HG02588 (cell line): ENCODE results near the gene MUC6.

Experiments used
- ATAC-seq: cut with Tn5 transposase; IDR thresholded peaks from one replicate; pipeline ENCODE4 v1.9.1; 2021; ENCODE audit warnings: mild to moderate bottlenecking, moderate library complexity; ENCODE audit not compliant: unreplicated experiment

MUC6 gene

DNA sequence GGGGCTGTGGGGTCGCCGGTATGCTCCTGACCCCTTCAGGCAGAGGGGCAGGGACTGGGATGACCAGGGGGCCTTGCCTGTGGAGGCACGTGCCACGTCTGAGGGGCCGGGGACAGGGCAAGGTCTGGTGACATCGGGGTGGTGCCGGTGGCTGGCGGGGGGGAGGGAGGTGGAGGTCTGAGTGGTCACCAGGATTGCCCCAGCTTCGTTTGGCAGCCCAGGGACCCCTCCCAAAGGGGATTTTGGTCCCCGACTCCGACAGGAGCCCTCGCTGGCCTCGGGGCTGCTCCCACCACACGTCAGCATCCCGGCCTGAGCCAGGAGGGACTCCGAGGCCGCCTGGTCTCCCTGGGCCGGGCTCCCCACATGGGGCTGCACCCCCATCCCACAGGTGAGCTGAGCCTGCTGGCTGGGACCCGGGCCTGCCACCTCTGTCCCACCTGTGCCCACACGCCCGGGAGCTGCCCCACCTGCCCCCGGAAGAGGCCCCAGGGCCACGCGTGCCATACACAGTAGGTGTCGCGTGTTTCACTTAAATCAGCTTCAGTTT, 1.1 kb upstream of the MUC6 start:
- no peak for ATAC-seq

DNA sequence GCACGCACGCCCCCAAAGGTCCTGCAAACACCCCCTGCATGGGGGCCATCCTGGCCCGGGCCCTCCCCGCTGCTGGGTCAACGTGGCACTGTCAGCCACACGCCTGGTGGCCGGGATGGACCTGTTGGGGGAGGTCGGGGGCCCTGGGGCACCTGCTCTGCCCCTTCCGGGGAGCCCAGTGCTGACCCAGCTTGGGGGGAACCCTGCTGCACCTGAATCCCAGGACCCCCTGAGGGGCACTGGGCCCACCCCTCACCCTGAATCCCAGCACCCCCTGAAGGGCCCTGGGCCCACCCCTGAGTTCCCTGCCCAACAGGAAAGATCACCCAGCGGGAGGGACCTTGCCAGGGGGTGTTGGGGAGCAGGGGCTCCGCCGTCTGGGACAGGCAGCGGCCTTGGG, 413 bp upstream of the MUC6 start:
- no peak for ATAC-seq

DNA sequence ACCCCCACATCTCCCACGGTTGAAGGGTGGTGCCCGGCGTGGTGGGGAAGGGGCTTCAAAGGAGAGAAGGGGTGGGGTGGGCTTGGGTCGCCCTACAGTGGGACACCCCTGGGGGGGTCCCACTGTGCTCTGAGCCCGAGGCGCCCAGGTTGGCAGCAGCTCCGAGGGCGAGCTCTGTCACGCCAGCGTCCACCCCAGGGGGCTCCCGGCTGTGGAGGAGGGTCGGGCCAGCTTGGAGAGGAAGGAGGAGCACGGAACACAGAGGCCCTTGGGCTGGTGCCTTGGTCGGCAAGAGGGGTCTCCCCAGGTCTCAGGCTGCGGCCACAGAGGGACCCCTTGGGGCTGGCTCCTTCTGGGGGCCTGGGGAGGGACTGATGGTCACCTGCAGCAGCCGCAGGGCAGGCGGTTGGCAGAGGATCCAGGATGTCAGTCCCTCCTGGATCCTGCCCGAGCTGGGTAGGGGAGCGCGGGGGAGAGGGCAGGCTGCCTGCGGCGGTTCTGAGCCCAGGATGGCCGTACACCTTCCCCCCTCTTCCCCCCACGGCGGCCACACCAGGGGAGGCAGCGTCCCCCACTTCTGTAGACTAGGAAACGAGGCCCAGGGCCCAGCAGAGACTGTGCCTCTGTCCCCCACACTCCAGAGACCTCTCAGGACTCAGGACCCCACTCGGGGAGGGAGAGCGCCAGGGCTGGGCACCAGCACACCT, 788 bp downstream of the MUC6 start:
- ATAC-seq: no peak

DNA sequence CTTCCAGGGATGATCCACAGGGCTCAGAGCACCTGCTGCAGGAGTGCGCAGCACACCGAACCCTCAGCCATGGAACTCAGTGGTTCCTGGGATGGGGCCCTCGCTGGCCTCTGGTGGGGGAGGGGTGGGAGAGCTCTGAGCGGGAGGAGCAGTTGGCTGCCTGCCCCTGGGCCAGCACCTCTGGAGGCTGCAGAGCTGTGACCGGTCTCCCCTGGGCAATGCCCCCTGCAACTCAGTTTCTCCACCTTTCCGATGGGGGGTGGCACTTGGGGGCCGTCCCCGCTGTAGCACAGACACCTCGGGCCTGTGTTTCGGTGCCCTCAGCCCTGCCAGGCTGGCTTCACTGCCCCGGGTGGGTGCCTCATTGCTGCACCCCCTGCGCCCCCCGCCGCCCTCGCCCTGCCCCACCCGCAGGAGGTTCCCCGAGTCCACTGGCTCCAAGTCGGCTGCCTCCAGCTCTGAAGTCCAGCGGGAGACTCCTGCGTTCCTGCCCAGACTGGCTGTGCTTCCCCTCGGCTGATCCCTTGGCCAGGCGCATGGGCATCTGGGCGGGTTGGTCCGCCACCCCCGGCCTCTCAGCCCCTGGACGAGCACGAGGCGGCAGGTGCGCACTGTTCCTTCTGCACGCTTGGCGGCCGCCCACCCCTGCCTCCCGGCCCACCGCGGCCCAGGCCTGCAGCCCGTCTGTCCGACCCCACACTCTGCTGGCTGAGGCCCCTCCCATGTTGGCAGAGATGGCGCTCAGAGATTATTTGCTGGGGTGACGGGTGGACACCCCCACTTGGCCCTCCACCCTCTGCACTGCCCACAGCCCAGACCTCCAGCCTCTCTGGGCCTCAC, 1.8 kb downstream of the MUC6 start:
- ATAC-seq: no peak

DNA sequence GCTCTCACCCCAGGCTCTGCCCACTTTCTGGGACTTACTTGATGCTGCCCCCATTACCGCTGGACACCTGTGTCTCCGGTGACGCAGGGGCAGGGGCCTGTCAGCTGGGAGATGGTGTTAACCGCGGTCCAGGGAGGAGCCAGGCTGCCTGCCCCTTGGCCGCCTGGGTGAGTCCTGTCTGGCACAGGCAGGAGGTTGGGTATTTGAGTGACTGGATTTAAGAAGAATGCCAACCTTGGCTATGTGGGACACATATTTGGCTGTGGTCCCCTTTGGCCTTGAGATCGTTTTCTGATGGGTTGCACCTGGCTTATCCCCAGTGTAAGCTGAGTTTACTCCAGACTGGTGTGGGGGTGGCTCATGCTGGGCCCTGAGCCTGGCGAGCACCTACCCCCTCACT, 2.5 kb downstream of the MUC6 start:
- ATAC-seq: no peak

DNA sequence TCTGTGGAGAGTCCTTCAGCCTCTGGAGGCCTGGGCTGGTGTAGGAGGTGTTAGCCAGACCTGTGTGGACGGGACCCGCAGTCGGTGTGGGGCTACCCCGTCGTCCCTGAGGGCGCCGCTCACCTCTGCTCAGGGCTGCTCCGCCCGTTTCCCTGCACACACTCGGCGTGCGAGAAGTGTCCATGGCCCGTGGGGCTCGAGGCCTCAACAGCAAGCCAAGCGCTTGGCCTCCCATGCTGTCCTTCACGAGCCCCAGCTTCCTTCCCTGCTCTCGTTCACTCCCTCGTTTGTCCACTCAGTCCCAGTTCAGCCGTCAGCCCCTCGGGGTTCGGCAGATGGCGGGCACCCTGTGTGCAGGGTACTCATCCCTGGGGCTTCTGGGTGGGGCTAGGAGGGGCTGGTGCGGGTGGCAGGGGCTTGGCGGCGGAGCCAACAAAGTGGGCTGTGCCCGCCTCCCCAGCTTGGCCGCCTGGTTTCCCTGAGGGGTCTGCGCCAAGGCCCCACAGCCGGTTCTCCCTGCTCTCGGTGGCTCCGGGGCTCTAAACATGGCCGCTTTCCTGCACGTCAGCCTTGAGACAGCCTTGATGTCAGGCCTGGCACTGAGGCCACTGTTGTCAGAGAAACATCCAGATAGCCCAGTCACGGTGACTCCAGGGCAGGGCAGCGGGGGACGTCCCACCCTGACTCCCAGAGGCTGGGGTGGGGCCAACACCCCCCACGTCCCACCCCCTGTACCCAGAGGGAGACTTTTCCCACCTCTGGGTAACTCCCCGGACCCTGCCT, 3.3 kb downstream of the MUC6 start:
- ATAC-seq: no peak

DNA sequence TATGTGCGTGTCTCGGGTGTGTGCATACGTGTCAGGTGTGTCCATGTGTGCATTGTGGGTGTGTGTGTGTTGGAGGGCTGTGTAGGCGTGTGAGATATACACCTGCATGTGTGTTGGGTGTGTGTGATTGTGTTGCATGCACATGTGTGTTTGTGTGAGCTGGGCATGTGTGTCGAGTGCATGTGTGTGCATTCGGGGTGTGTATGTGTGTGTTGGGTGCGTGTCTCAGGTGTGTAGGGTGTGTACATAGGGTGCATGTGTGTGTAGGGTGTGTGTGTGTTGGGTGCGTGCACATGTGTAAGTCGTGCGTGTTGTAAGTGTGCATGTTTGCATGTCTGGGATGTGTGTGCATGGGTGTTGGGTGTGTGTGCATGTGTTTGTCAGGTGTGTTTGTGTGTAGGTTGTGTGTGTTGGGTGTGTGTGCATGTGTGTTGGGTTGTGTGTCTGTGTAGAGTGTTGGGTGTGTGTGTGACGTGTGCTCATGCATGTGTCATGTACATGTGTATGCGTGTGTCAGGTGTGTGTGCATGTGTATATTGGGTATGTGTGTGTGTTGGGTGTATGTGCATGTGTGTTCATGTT, 4.1 kb downstream of the MUC6 start:
- ATAC-seq: no peak

DNA sequence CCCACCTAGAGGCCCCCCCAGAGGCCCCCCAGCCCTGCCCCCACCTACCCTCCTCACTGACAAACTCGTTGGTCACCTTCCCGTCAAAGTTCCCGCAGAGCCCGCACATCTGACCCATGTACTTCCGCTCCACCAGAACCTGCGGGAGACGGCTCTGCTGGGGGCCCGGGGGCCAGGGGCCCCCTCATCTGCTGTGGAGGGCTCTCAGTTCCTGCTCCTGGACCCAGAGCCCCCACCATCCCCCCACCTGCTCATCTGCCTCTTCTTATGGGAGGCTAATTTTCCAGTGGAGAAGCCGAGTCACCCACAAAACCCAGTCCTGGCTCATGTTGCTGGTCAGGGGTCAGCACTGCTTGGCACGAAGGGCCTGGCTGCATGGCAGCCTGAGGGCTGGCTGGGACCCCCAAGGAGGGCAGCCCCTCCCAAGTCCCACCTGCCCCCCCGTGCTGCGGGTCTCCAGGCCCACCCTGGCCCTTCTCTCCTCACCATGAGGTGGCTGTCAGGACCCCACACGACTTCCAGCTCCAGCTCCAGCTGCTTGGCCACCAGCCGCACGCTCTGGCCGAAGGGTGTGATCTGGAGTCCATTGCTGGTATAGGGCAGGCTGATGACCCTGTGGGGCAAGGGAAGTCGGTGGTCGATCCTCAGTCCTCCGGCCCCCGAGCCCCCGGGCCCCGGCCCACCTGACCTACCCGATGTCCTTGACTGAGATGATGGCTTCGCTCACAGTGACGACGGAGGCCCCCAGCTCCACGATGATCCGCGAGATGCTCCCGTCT, 5.2 kb downstream of the MUC6 start:
- ATAC-seq: no peak

DNA sequence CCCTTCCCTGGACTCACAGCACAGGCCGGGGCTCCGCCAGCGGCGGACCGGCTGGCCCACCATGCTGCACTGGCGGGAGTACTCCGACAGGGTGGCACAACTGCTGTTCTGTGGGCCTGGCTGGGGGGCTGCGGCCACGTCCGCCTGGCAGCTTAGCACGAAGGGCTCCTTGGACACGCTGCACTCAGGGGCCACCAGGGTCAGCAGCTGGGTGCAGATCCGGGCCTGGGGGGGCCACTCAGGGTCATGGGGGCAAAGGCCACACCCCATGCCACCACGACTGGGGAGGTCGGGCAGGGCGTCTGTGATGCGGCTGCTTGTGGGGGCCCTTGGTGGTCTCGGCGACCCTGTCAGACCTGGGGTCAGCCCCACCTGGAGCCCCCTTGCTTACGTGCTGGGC, 6.0 kb downstream of the MUC6 start:
- no peak for ATAC-seq

DNA sequence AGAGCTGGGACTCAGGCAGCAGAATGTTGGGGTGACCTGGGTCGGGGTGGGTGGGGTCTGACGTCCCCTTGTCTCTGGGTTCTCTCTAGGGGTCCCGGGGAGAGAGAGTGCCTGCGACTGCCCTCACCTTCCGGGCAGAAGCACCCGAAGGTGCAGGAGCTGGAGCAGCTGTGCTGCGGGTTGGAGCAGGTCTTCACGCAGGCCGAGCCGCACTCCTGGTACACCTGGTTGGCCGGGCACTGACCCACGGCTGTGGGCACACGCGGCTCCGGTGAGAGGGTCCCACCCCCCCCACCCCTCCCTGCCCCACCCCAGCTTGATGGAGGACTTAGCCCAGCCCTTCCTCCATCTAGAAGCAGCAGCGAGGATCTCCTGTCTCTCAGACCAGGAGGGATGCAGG, 6.4 kb downstream of the MUC6 start:
- no peak for ATAC-seq

DNA sequence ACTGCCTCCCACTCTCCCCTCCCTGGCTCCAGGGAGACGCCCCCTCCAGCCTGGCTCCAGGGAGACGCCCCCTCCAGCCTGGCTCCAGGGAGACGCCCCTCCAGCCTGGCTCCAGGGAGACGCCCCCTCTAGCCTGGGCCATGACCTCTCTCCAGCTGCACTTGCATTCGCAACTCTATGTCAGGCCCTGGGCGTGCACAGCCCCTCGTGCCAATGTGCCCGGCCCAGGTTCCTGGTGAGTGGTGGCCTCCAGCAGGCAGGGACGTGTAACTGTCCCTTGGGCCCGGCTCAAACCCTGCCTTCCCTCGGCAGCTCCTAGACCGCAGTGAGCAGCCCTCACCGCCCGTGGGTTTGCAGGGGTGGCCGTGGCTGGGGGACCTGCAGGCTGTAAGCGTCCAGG, 6.9 kb downstream of the MUC6 start:
- ATAC-seq: no peak

DNA sequence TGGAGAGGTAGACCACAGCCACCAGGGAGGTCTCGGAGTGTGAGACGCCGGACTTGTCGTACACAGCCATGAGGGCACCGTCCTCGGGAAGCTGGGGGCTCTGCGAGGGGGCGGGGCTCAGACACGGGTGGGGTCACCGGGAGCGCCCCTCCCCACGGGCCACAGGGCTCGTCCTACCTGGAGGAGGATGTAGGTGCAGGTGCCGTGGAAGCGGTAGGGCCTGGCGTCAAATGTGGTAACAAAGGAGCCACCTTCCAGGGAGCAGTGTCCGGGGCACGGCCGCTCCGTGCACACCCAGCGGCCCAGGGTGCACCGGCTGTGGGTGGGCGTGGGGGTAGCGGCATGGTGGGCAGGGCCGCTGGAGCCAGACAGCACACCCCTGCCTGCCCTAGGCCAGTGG, 7.5 kb downstream of the MUC6 start:
- ATAC-seq: no peak

DNA sequence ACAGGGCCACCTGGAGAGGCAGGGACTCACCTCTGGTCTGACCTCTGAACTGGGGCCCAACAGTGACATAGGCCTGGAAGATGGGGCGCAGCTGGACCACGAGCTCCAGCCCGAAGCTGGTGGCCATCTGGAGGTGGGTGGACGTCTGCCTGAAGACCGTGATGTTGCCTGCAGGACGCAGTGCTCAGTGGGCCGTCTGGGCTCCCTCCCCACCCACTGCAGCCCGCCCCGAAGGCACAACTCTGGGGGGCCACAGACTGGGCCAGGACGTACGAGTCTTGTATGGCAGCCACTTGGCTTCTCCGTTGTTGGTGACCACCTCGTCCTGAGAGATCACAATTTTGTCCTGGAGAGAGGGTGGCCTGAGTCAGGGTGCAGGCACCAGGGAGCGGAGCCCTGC, 7.9 kb downstream of the MUC6 start:
- no peak for ATAC-seq

DNA sequence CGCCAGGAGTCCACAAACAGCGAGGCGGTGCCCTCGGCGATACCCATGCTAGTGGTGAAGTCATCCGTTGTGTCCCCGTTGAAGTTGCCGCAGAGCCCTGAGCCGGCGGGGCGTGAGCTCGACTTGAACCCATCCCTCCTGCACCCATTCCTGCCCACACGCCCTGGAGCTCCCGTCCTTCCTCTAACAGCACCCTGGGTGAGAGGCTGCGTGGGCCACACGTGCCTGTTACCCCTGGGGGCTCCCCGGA, 8.3 kb downstream of the MUC6 start:
- no peak for ATAC-seq

DNA sequence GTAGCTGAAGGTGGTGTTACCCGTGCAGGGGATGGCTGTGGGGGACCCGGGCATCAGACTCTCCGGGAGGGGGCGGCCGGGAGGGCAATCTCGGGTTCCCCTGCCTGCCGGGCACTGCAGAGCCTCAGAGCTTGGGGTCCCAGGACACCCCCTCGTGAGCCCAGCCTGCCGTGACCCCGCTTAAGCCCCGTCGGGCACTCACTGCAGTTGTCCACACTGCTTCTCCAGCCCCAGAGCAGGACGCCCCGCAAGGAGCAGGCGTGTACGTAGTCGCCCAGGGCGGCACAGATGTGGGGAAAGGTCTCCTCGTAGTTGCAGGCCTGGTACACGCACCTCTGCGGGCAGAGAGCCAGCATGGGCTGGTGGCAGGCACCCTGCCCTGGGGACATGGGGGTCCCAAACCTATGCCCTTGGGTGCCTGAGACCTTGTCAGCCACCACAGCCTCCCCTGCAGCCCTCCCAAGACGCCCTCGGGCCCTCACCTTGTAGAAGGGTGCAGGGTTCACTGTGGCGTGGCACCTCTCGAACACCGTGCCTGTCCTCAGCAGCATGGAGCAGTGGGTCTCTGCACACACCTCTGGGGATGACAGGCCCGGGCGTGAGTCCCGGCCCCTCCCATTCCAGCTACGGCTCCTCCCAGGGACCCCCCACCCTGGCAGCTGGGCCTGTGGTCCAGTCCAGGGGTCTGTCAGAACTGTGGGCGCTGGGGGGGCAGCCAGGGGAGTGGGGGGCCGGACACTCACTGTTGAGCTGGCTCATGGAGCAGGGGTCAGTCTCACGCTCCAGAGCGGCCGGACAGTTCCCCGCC, 8.8 kb downstream of the MUC6 start:
- ATAC-seq: no peak

DNA sequence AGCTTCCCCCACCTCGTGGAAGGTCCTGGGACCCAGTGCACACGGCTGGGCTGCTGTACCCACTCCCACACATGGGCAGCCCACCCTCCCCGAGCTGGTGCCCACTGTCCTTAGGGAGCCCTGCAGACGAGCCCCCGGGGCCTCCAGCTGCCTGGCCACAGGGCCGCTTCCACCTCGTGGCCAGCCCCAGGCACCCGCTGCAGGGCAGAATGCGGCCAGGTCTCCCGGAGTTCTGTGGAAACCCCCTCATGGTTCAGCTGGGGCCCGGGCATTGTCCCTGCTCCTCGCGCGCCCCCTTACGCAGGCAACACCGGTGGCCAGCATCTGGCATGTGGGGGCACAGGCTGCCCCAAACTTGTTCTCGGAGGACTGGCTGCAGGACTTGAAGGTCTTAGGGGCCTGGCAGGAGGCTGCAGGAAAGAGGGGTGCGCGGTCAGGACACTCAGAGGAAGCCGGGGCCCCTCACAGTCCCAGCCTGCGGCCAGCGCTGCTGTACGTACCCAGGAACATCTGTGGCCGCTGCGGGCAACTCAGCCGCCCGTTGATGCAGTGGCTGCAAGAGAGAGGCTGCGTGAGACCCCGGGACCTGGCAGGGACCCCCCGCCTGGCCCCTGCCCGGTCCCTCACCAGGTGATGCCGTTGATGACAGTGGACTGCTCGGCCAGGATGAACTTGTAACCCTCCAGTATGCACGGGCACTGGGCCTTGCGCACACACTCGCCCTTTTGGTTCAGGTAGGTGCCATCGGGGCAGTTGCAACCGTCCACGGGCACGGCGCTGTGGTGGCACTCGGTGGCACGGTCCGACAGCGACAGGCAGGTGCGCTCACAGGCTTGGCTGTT, 9.7 kb downstream of the MUC6 start:
- no peak for ATAC-seq

DNA sequence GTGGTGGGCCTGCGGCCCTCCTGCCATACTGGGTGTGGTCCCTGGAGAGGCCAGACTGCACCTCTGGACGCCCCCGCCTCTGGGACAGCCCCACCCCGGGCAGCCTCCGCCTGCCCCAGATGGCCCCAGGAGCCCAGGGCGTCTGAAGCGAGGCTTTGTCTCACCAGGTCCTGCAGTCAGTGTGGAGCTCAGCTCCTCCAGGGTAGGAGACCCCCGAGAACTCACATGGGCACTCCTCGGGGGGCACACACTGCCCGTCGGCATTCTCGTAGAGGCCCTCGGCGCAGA, 10.4 kb downstream of the MUC6 start:
- ATAC-seq: no peak

DNA sequence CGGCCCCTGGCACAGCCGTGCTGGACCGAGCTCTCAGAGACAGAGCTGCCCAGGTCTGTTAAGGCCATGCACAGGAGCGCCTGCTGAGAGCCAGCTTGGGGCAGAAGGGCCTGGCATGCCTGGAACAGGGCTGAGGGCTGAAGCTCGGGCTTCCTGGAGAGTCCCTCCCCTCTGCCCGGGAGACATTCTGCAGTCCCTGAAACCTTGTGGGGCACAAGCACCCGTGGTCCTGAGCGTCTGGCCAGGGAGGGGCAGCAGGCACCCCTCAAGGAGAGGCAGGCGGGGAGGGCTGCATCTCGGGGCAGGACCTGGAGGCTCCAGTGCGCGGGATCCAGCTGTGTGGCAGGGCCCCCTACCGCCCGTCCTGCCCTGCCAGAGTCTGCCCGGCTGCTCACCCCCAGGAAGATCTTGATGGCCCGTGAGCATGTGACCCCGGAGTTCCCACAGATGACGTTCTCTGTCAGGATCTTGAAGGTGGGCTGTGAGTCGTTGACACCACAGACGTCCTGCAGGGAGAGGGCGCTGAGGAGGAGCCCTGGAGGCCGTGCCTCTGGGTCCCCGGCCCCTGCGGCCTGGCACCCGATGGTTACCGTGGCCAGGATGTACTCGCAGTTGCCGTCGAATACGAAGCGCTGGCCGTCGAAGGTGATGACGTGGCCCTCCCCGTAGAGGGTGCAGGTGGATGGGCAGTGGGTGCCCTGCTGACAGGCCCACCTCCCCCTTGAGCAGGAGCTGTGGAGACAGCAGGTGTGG, 10.9 kb downstream of the MUC6 start:
- no peak for ATAC-seq
